Measurements from ENCODE around the gene FGF5. TPM values are rescaled to one million over a fixed set of nuclear protein-coding genes. Genes with fewer than 3 reads are reported as not detected.
A peak's percentile ranks its signal among the peaks of the same experiment; 100 is the strongest.

FGF5 gene
- total RNA-seq, 6 experiments from 2014 or later, result 248 to 569 (median 522) TPM

DNA sequence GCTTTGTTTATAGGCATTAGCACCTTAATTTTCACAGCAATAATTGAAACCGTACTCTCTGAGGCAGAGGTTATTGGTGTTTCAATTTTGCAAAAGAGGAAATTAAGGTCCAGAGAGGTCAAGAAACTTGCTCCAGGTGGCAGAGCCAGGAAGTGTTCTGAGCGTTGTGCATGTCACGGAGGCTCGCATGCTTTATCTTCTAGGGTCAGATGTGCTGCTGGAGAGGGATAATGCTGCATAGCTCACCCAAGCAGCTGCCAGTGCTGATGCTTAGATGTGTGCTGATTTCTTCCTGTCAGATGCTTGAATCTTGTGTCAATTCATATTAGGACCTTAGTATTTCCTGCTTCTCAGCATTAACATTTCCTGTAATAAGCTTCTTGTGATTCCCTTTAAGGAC lies 13.0 kb upstream of the FGF5 start:
- no peak overlapping the region for H3K4me3 Mint-ChIP-seq
- no peaks in the 10 kb centered on the region for H3K9me3 Mint-ChIP-seq
- TF ChIP-seq CTCF (IDR thresholded peaks at IDR 0.05), result no peak
- DNase-seq, result no peak
- peak overlapping the region; percentile 62; the same call in 1 of the 2 replicates for H3K27ac Mint-ChIP-seq
- no peaks in the 10 kb centered on the region for H3K27me3 Mint-ChIP-seq (ENCODE audit: insufficient read depth)
- H3K4me1 Mint-ChIP-seq (ENCODE audit: low read depth), result peaks cover 88% of the 10 kb centered on the region
- H3K36me3 Mint-ChIP-seq (ENCODE audit: low read depth), result peaks cover 5% of the 10 kb centered on the region; the same call in 1 of the 2 replicates

GRCh38 chr4:80254114-80254513 lies 12.3 kb upstream of the FGF5 start:
- Mint-ChIP-seq H3K4me3 (peak overlapping the region; percentile 72; the same call in 1 of the 2 replicates), H3K4me1 (ENCODE audit: low read depth) (peaks cover 88% of the 10 kb centered on the region), H3K27ac (peak overlapping the region; percentile 85), H3K36me3 (ENCODE audit: low read depth) (peaks cover 5% of the 10 kb centered on the region; the same call in 1 of the 2 replicates), H3K9me3 (no peaks in the 10 kb centered on the region), H3K27me3 (ENCODE audit: insufficient read depth) (no peaks in the 10 kb centered on the region)
- no peak for DNase-seq
- TF ChIP-seq CTCF (IDR thresholded peaks at IDR 0.05), result no peak

DNA sequence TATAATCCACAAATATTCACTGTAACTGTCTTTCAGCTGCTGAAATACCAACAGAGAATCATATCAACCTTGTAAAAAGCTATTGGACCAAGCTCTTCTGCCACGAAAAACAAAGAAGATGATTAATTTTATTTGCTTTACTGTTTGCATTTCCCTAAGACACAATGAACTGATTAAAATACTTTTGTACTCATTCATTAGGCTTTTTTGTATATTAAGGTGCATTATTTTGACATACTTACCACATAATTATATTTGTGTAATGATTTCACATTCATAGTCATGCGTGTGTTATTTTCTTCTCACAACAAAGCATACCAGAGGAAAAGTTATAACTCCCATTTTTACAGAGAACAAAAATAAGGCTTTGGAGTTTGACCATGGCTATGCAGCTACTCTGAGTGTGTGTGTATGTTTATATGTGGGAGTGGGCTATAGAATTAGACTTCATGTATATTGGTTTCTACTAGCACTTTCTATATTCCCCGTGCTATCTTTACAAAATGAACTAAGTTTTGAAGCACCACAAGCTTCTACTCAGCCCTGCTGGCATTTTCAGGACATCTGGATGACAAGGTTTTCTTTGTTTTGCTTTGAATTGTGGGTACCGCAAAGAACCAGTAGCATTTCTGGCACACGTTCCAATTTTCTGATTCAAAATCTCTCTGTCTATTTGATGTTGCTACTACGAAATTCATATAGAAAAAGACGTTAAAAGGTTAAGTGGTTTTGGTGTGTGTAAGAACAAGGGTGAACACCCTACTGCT lies 11.0 kb upstream of the FGF5 start:
- peak; percentile 79 for DNase-seq
- H3K9me3 Mint-ChIP-seq, result no peaks in the 10 kb centered on the region
- no peak for TF ChIP-seq CTCF (IDR thresholded peaks at IDR 0.05)
- H3K4me1 Mint-ChIP-seq (ENCODE audit: low read depth), result peaks cover 94% of the 10 kb centered on the region
- H3K27me3 Mint-ChIP-seq (ENCODE audit: insufficient read depth), result no peaks in the 10 kb centered on the region
- peak overlapping the region; percentile 72 for H3K4me3 Mint-ChIP-seq
- peak overlapping the region; percentile 85 for H3K27ac Mint-ChIP-seq
- peaks cover 5% of the 10 kb centered on the region; the same call in 1 of the 2 replicates for H3K36me3 Mint-ChIP-seq (ENCODE audit: low read depth)

GRCh38 chr4:80257851-80258250 lies 8.6 kb upstream of the FGF5 start:
- DNase-seq, result no peak
- Mint-ChIP-seq H3K9me3 (no peaks in the 10 kb centered on the region), H3K4me1 (ENCODE audit: low read depth) (peaks cover 92% of the 10 kb centered on the region), H3K36me3 (ENCODE audit: low read depth) (peaks cover 5% of the 10 kb centered on the region; the same call in 1 of the 2 replicates), H3K27ac (peak overlapping the region; percentile 47), H3K4me3 (no peak overlapping the region), H3K27me3 (ENCODE audit: insufficient read depth) (no peaks in the 10 kb centered on the region)
- TF ChIP-seq CTCF (IDR thresholded peaks at IDR 0.05), result no peak

GRCh38 chr4:80259012-80259411 lies 7.5 kb upstream of the FGF5 start:
- no peak for DNase-seq
- Mint-ChIP-seq H3K4me1 (ENCODE audit: low read depth) (peaks cover 89% of the 10 kb centered on the region), H3K4me3 (no peak overlapping the region), H3K27me3 (ENCODE audit: insufficient read depth) (no peaks in the 10 kb centered on the region), H3K36me3 (ENCODE audit: low read depth) (peaks cover 5% of the 10 kb centered on the region; the same call in 1 of the 2 replicates), H3K9me3 (no peaks in the 10 kb centered on the region), H3K27ac (peak overlapping the region; percentile 53; the same call in 1 of the 2 replicates)
- TF ChIP-seq CTCF (IDR thresholded peaks at IDR 0.05), result no peak
